Stimulated activated CD4-positive, alpha-beta T cell treated with anti-CD3 and anti-CD28 coated beads, Interleukin-2, amount 100 ng/mL, for 4 hours (primary cell): ENCODE measurements around the gene SPIRE1.
"Not testable (repeated sequence)": the region's sequence is repeated elsewhere in the genome, so short reads cannot be mapped to it uniquely, and the experiment has no call there.

Experiments used
- DNase-seq: peaks from one replicate; pipeline ENCODE4 v3.0.0-alpha.2; 2020; ENCODE audit warnings: low read depth

Gene SPIRE1

DNA sequence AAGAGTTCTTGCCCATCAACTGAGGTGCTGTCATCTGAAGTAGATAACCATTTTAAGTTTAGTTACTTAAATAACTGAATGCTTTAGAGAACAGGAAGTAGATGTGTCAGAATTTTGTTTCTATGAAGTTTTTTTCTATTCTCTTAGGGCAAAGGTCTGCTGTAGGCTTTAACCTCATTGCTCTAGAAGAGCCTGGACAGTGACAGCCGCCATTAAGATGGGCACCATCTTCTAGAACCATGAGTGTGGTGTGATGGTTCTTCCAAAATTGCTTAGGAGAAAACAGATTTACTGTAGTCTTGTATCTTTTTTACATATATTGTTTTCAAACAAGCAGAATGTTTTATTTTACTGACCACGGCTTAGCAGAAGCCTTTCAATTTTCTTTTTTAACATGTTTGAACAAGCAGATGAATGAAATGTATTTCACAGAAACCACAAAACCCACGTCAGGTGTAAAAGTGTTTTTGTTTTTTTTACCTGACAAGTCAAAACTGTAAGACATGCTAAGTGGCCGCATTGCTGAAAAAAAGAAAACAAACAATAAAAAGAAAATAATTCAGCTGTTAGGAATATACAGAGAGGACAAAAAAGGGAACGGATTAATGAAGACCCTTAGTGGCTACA is 172.3 kb downstream of the SPIRE1 start:
- DNase-seq, result no peak

DNA sequence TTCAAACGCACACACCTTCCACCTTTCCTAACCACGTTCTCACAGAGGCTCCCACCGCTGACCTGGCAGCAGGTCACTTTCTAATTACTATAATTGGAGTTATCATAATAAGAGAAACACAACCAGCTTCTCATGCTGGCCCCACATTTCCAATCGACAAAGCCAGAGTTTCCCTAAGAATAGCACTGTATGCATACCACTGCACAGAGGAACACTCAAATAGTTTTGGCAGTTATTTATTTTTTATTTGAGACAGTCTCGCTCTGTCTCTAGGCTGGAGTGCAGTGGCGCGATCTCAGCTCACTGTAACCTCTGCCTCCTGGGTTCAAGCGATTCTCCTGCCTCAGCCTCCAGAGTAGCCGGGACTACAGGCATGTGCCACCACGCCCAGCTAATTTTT is 176.0 kb downstream of the SPIRE1 start:
- not testable (repeated sequence) for DNase-seq

DNA sequence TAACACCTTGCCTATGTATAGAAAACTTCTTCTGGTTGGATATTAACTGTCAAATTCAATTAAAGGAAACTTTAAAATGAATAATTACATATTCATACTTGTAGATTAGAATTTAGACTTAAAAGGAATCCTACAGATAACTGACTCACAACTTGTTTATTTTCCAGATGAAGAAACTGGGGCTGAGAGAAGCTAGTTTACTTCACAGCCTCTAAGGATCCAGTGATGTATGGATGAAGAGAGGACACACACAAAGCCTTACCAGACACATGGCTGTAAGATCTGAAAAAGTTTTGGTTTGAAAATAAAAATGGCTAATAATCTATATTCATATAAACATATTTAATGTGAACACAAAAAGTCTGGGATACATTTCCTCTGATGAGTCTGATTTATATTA is 177.9 kb downstream of the SPIRE1 start:
- no peak for DNase-seq

DNA sequence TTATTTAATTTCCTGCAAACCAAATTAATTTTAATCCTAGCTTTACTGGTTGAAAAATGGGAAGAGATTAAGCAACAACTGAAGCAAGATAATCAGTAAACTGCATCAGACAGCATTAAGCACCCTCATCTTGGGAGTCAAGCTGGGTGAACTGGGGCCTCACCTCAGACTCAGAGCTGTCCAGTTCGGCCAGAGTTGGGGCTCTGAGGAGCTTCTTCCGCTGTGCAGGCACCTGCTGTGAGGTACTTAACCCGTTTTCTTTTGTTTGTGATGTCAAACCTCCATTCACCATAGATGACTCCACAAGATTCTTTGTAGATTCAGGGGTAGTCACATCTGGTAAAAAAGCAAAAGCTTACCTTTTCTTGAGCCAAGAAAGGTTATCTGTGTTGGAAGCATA is 178.4 kb downstream of the SPIRE1 start:
- no peak for DNase-seq

DNA sequence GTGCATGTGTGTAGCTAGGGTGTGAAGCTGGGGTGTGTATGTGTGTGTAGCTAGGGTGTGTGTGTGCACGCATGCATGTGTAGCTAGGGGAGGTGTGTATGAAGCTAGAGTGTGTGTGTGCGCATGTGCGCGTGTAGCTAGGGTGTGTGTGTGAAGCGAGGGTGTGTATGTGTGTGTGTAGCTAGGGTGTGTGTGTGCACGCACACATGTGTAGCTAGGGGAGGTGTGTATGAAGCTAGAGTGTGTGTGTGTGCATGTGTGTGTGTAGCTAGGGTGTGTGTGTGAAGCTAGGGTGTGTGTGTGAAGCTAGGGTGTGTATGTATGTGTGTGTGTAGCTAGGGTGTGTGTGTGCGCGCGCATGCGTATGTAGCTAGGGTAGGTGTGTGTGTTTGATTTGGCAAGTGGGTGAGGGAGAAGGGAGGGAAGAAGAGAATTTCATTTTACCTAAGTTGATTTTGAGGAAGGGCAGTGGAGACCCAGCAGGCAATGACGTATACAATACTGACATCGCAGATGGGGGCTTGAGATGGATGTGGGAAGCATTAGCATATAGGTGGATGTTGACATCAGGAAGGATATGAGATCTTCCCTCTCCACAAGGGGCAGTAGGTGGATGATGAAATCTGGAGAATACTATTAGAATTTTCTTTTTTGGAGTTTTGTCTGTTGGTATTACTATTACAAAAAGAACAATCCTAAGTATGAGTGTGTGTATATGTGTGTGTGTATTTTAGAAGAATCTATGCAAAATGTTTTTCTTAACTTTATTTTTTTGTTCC is 179.4 kb downstream of the SPIRE1 start:
- DNase-seq, result no peak

DNA sequence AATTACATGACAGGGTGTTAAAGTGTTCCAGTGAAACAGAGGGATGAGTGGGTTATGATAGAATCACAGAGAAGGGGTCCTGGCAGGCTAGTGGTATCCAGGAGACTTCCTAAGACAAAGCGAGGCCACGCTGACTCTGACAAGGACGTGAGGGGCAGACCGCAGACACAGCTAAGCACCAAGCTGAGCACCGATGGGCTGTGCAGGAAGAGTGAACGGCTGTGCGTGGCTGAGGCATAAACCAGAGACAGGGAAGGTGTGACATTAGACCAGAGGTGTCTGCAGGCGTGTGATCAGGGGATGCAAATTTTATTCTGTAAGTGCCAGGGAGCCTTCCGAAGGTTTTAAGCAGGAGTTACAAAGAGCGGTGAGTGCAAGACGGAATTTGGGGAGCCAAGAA is 180.3 kb downstream of the SPIRE1 start:
- no peak for DNase-seq

DNA sequence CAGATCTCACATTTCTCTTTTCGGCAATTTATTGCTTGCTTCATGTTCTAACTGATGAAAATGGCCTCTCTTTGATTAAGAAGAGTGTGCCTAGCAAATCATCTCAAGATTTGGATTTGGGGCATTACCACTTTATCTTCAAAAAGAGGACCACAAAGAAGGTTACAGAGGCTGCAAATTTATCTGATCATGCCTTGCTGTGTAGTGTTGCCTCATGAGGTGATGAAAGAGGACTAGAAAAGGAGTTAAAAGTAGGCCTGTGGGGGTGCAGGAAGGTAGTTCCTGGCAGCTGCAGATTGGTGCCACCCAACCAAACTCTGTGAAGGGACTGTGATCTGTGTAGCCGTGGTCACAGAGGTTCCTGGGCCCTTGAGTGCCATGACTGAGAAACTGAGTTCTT is 181.0 kb downstream of the SPIRE1 start:
- no peak for DNase-seq

DNA sequence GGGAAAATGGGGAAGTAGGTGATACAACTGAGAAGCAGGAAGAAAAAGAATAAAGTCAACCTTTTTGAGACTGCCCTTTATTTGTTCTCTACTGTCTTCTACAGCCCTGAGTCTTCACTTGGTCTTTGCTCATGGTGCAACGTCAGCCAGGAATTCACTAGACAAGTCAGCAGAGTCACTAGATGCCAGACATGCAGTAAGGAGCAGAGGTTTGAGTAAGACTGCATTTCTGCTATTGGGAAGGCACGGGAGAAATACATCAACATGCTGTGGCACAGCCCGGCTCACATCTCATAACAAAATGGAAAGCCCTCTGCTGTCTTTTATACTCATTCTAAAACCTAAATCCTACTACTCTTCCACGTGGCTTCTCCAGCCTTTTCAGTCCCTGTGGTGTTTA is 183.0 kb downstream of the SPIRE1 start:
- DNase-seq, result no peak

DNA sequence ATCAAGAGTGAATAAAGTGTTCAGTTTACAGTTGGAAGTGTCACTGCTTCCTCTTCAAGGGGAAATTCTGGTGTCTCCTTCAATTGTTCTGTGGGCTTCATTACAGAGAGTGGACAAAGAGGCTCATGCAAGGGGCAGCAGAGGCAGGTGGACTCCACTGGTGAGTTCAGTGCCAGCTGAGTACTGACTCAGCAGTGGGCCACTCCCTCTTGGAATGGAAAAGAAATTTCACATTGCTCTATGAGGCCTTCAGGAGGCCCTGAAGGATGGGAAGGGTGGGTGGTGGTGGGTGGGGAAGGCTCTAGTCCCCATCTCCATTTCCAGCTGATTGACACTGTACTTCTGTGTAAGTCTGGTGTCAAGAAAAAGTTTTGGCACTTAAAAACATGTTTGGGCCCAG is 183.8 kb downstream of the SPIRE1 start:
- DNase-seq, result no peak

DNA sequence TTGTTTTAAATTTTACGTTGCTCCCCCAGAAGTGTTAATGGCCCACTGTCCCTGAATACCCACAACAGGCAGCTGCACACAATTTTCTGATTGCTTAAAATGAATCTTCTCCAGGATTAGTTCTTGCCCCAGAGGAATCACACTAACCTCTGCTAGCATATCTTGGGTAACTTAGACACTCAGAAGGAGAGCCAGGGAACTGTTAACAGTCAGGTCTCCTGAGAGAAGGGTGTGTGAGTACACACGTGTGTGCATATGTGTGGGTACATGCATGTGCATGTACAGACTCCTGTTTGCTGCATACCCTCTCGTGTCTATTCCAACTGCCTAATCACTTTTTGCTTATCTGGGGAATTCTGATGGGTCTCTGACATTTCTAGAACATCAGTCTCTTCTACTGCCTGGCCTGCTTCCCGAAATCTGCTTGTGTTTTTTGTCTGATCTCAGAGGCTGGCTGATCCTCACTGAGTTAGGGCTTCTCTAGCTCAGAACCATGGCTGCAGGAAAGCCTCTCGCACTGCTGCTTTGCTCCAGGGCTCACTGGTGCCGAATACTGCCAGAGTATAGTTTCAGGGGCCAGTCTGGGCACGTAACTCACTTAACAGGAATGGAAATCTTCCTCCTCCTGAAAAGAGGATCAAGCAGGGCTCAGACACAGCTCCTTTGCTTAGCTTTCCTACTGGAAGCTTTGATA is 187.4 kb downstream of the SPIRE1 start:
- DNase-seq, result no peak

DNA sequence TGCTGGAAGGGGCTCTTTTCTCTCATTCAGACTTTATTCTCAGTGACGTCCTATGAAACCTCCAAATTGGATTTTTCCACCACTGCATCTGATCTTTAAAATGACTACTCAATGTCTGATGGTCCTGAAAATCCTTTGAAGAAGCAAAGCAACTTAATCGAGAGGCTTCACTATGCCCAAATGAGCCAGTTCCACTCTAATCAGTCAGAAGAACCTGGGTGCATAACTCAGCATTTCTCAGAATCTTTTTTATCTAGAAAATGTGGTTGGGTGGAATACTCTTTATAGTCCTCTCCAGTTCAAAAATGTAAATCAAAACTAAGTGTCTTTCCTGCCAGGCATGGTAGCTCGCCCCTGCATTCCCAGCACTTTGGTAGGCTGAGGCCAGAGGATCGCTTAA is 189.5 kb downstream of the SPIRE1 start:
- no peak for DNase-seq

DNA sequence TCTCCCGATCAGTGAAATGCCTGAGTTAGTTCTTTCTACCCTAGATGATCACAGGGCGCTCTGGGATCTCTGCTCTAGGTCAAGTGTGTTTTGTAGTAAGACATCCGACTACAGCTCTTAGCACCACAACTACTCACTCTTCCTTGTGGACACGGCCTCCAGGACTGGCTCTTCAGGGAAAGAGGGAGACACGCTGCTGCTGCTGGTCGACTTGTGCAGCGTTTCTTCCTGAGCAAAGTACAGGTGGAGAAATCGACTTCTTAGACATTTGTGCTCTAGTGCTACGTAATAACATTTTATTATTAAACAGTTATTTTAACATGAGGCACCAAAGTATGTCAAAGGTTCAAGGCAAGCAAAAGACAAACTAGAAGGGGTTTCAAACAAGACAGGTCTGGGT is 193.2 kb downstream of the SPIRE1 start:
- DNase-seq, result no peak

DNA sequence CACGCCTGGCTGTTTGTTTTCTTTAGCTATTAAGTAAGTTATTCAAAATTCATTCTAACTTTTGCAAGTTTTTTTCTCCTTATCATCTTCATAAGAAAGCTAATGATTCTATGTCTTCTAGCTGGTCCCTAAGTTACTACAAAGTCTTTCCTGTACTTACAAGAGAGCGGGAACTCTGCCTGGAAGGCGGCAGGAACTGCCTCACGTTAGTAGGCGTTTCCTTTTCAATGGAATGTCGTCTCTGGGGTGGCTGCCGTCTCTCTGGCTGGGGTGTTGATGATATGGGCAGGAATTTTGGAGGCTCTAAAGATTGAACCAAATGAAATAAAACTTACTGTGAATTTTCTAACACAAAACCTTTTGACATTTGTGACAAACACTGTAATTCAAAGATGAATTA is 194.7 kb downstream of the SPIRE1 start:
- no peak for DNase-seq

DNA sequence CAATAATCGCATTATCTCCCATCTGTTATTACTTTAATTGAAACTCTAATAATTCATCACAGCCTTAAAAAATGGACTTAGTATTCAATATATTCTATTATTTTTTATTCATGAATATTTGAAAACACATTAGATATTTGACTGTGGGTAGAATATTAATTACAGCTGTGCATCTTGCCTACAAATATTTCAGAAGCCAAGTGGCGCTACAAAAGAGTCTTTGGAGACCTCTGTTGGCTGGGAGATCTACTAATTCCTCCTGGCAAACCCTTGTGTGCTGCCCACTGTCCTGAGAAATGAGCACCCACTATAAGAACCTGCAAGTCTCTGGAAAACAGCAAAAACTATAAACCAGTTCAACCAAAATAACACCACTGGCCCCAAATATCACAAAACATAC is 195.7 kb downstream of the SPIRE1 start:
- DNase-seq, result no peak

DNA sequence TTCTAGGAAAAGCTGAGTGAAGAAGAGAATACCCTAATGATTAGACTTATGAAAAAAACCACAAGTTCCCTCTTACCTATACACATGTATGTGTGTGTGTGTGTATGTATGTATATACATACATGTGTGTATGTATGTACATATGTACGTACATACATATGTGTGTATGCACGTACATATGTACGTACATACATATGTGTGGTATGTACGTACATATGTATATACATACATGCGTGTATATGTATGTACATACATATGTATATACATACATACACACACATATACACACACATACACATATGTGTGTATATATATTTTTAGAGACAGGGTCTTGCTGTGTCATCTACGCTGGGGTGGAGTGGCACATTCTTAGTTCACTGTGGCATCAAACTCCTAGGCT is 196.6 kb downstream of the SPIRE1 start:
- no peak for DNase-seq

DNA sequence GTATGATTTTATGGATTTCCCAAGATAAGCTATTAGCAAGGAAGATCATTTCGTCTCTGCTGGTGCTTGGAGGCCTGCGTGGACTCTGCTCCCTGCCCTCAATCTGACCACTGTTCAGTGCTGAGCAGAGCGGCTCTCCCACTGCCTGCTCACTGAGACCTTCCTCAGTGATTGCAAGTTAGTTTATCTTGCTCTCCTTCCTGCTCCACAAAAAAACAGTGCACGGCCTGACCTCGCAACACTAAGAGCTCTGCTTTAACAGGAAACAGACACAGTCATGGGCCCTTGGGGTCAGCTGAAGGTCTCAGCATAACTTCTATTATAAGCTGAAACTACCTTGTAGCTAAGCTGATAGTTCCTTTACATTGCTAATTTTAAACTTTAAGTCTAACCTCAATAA is 197.0 kb downstream of the SPIRE1 start:
- no peak for DNase-seq

DNA sequence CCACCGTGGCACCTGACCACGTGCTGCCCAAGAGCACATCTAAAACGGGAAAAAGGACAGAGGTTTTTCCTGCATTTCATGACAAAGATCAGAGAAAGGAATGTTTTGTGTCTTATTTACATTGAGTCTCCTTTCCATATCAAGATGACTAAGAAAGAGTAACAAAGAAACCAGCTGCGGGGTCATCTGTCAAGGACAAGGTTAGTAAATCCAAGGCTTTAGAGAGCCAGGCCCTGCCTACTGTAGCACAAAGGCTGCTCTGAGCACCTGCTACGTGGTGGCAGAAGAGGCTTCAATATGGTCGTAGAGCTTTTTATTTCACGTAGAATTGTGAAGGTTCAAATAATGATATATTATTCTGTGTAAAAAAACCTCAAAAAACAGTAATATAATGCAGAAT is 199.1 kb downstream of the SPIRE1 start:
- no peak for DNase-seq

DNA sequence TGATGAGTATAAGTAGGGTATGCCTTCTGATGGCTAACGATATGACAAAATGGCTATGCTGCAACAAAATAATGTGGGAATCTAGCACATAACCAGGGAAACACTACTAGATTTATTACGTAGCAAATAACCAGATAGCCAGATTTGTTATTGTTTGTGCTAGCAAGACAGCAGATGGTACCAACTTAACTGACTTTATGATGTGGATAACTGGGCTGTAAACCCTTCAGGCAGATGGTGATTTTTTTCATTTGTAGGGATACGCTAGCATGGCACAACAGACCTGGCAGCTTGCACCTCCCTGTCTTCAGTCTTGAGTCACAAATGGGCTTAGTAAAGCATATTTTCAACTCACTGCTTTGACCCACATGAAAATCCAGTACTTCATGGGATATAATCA is 201.5 kb downstream of the SPIRE1 start:
- DNase-seq, result no peak

DNA sequence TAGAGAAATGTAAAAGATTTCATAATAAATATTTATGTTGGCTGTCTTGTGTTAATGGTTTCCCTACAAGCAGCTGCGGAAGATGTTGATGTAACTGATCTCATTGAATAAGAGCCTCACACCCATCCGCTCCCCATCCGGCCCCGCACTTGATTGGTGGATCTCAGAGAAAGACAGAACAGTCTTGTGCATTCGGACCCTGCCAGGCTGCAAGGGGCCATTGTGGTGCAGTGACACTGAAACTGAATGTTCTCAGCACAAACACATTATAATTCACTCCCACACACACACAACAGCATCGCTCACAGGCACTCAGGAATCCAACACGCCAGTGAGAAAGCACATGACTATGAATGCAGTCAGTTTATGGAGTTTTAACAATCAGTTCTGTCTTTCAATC is 202.4 kb downstream of the SPIRE1 start:
- DNase-seq, result no peak

DNA sequence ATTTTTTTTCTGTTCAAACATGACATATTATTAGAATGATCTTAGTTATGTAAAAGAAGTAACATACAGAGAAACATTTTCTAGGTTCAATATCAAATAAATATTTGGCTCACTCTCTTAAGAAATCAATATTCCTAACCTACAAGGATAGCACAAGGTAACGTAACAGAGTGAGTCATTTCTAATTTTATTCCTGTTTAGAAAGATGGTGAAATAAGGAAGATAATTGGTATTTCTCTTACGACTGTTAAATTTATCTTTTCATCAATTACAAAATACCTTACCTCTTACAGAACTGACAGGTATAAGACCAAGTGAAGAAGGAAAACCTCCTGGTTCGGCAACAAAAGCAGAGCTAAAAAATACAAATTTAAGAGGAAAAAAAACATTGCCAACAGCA is 205.1 kb downstream of the SPIRE1 start:
- DNase-seq, result no peak

DNA sequence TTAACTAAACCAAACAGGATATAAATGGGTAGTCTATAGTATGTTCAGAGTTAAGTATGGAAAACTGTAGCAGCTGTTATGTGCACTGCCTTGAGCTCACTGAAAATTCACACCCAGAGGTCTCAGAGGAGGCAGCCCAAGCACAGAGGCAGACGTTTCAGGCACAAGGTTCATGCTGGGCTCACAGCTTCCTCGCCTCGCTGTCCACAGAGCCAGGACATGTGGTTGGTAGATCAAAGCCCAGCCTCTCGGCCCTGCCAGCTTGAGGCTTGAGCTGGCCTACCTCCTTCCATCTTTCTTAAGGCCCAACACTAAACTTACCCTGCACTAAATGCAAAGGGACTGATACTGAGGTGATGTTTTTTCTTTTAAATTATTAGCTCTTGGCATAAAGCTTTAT is 206.5 kb downstream of the SPIRE1 start:
- no peak for DNase-seq

DNA sequence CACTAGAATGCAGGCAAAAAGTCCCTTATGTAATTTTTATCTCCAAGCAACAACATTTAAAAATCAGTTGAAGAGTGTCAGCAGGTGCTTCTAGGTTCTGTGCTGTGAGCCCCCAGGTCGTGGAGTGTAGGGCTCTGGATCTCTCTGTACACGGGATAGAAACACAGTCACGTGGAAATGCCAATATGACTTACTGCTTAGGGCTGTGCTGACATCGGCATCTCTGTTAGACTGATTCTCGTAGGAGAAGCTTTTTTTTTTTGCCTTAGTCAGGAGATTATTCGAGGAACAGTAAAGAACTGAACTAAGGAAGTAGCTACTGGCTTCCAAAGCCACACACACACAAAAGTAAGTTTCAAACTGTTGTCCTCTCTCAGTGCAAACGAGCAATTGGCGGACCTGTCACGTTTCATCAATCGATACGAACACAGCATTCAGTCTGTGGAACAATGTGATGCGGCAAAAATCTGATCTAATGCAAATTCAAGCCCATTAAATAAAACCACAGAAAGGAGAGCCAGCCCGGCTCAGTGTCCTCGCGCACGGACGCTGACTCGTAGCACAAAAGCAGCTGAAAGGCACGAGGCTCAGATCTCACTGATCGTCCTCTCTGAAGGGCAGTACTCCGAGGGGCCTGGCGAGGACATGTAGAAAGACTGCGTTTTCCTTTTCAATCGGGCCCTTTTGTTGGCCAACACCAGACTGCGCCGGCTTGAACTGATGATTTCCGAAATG is 208.7 kb downstream of the SPIRE1 start:
- DNase-seq, result no peak

DNA sequence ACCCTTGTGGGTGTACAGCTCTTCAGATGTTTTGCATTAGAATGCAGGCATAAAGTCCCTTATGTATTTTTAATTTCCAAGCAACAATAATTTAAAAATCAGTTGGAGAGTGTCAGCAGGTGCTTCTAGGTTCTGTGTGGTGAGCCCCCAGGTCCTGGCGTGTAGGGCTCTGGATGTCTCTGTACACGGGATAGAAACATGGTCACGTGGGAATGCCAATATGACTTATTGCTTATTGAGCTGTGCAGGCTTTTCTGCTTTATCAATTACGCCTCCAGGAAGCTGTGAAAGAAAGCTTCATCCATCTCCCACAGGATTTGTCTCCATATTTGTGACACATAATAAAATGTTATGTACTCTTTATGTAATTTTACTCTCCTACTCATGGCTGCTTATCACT is 212.4 kb downstream of the SPIRE1 start:
- no peak for DNase-seq
